Fibroblast of skin of left biceps (primary cell): Measurements from ENCODE around the gene CLTB.
"Not testable (repeated sequence)": the region's sequence is repeated elsewhere in the genome, so short reads cannot be mapped to it uniquely, and the experiment has no call there.

Source experiments
- DNase-seq, 2 experiments: peaks; one replicate each; pipeline ENCODE4 v3.0.0-alpha.2; 2013; ENCODE audit warnings: low read depth in 2 of 2

CLTB gene, protein sequence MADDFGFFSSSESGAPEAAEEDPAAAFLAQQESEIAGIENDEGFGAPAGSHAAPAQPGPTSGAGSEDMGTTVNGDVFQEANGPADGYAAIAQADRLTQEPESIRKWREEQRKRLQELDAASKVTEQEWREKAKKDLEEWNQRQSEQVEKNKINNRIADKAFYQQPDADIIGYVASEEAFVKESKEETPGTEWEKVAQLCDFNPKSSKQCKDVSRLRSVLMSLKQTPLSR

GRCh38 chr5:176415952-176416924 is at the start of gene CLTB:
TSS of gene CLTB (minus strand) at chr5:176416539. CDS start at chr5:176416363, 176 bp downstream.
- peak; percentile 34 to 51 for DNase-seq

- DNase-seq, result no peak
Observed at GRCh38 chr5:176463113-176463764, 46.9 kb upstream of the CLTB start.

DNA sequence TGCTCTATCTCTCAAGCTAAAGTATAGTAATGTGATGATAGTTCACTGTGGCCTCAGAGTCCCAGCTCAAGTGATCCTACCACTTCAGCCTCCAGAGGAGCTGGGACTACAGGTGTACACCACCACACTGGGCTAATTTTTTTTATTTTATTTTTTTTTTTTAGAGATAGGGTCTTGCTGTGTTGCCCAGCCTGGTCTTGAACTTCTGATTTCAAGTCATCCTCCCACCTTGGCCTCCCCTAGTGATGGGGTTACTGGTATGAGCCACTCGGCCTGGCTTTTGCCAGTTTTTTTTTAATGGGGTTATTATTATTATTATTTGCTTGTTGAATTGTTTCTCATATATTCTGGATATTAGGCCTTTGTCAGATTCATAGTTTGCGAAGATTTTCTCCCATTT is 45.0 kb upstream of the CLTB start:
- DNase-seq, result no peak

GRCh38 chr5:176458904-176459561 is 42.7 kb upstream of the CLTB start:
- no peak for DNase-seq

DNA sequence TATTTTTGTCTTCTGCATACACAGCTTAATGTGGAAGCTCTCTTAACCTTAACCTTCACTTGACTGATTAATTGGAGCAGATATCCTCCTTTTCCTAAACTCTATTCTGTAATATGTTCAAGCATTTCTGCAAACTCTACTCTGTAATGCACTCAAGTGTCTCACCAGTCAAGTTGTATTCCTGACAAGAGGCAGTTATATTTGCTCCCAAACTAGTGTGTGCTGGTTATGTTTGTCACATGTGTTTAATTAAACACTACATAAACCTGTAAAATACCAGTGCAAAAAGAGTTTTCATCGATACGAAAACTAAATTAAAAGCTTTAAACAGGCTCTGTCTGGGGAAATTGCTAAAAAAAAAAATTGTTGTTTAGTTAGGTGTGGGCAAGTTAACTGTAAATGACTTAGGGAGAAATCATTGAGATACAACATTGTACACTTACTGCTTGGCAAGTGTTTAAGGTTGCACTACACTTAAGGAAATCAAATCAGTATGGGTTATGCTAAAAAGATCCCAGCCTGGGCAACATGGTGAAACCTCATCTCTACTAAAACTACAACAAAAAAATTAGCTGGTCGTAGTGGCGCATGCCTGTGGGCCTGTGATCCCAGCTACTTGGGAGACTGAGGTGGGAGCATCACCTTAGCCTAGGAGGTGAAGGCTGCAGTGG is 38.5 kb upstream of the CLTB start:
- no peak for DNase-seq

- no peak for DNase-seq
Observed at GRCh38 chr5:176450077-176450476, 33.7 kb upstream of the CLTB start.

DNA sequence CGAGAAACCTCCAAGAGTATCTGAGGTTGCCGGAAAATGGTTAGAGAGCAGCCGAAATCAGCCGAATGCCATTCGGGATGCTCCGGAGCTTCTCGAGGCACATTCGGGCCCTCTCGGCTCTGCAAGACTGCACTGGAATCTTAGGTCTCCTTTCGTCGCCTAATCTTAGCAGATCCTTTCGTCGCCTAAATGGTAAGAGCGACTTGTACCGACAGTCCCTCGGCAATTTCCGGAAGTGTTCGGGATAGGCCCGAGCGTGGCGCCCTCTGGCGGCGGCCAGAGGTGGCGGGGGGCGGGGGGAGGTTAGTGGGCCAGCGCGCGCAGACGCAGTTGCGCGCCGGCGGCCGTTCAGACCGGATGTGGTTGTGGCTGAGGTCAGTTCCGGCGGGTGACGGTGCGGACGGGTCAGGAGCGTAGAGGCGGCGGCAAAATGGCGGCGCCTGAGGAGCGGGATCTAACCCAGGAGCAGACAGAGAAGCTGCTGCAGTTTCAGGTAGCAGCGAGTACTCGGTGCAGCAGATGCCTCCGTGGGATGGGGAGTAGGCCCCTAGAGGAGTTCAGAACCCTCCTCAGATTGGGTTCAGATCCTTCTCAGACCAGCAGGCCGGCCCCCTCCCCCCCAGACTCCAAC is 31.8 kb upstream of the CLTB start, which contains the start of gene FAF2:
Gene FAF2, plus strand, starts transcription at position 408 of the 631 bp plus-strand sequence. Its CDS starts 23 bp downstream, at position 431.
- DNase-seq, result peak; percentile 98

DNA sequence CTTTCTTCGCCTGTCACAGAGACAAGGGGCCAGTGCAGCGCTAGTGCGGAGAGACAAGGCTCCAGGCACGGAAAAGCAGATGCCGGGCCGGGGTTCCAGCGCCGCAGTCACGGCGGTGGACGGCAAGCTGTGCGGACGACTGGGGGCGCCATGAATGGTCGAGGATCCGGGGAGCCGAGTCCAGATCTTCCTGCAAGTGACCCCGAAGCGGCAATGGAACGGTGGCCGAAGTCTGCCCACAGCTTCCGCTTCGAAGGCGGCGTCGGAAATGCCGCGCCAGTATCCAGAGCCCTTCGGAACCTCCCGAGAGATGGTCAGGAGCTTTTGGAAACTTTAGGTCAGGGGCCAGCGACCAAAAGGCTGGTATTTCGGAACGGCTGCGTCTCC is 31.2 kb upstream of the CLTB start:
- DNase-seq, result no peak

GRCh38 chr5:176446884-176447590 is 30.7 kb upstream of the CLTB start:
- no peak for DNase-seq

GRCh38 chr5:176446028-176446665 is 29.8 kb upstream of the CLTB start:
- no peak for DNase-seq

DNA sequence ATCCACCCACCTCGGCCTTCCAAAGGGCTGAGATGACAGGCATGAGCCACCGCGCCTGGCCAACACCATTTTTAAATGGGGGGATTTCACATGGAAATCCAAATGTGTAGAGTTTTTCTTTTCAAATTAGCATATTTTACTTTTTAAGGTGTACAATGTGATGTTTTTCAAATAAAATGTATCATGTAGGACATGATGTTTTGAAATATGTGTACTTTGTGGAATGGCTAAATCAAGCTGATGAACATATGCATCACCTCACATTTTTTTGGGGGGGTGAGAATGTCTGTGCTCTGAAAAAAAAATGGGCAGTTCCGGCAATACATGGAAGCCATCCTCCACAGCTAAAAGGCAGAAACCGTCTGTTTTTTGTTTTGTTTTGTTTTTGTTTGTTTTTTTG is 28.4 kb upstream of the CLTB start:
- DNase-seq, result no peak

- not testable (repeated sequence) for DNase-seq
Observed at GRCh38 chr5:176442911-176443310, 26.6 kb upstream of the CLTB start.

DNA sequence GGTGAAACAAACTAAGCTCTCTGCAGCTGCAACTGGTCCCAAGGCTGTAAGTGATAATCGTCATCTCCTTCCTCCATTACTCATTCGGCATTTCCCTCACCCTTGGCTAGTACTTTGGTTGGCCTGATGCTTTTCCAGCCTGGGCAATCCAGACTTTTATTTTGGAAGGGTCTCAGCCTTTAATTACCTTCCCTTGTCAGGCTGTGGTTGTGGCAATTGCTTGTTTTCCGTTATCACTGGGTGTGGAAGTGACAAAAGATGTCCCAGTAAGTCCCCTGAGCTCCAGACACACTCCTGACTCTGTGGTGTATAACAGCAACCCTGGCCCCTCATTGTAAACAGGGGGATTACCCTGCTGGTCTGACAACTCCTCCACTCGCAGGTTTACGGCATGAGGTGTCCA is 25.6 kb upstream of the CLTB start:
- DNase-seq, result no peak

- no peak for DNase-seq
Observed at GRCh38 chr5:176440927-176441706, 24.8 kb upstream of the CLTB start.

- DNase-seq, result peak; percentile 41 to 45
Observed at GRCh38 chr5:176438959-176439757, 22.8 kb upstream of the CLTB start.

GRCh38 chr5:176436656-176437055 is 20.3 kb upstream of the CLTB start:
- DNase-seq, result no peak

DNA sequence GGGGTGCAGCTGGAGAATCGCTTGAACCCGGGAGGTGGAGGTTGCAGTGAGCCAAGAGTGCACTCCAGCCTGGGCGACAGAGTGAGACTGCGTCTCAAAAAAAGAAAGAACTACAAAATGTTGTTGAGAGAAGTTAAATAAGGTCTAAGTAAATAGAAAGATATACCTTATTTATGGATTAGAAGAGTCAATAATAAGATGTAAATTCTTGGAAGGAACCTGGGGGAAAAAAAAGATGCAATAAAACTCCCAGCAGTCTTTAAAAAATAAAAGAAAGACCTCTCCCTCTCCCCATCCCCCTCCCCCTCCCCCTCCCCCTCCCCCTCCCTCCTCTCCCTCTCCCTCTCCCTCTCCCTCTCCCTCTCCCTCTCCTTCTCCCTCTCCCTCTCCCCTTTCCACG is 16.4 kb upstream of the CLTB start:
- DNase-seq, result no peak

DNA sequence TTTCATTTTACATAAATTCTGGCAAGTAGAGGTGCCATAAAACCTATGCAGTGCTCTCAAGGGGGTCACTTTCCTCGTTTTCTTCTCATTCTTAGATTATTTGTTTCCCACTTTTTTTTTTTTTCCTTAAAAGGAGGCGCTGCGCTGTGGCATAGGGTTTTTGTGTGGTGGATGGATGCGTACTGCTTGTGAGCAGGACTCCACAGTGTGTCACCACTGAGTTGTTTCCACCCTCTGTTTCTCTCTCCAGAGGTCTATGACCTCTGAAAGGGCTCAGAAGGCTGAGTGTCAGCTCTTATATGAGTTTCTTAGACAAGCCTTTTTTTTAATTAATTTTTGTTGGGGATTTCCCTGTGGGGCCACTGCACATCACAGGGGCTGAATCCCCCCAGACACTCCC is 13.6 kb upstream of the CLTB start:
- DNase-seq, result no peak
